ENCODE results near the gene MMP24. TPM values are rescaled to one million over a fixed set of nuclear protein-coding genes. Genes with fewer than 3 reads are reported as not detected.
"Not testable (repeated sequence)": the region's sequence is repeated elsewhere in the genome, so short reads cannot be mapped to it uniquely, and the experiment has no call there.

Gene MMP24
- total RNA-seq, 2 donors from 2014 or later: 0.15 to 0.50 TPM

- H3K27ac ChIP-seq: no peak overlapping the region
- intact Hi-C loops (cut with DNase I): no loop called here
- no peaks in the 10 kb centered on the region for H3K27me3 ChIP-seq
- DNase-seq: no peak
- TF ChIP-seq, protein P1, sequence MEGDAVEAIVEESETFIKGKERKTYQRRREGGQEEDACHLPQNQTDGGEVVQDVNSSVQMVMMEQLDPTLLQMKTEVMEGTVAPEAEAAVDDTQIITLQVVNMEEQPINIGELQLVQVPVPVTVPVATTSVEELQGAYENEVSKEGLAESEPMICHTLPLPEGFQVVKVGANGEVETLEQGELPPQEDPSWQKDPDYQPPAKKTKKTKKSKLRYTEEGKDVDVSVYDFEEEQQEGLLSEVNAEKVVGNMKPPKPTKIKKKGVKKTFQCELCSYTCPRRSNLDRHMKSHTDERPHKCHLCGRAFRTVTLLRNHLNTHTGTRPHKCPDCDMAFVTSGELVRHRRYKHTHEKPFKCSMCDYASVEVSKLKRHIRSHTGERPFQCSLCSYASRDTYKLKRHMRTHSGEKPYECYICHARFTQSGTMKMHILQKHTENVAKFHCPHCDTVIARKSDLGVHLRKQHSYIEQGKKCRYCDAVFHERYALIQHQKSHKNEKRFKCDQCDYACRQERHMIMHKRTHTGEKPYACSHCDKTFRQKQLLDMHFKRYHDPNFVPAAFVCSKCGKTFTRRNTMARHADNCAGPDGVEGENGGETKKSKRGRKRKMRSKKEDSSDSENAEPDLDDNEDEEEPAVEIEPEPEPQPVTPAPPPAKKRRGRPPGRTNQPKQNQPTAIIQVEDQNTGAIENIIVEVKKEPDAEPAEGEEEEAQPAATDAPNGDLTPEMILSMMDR (IDR thresholded peaks at IDR 0.05): no peak
- H3K4me1 ChIP-seq: no peaks in the 10 kb centered on the region
- no peak overlapping the region for H3K4me3 ChIP-seq
- H3K36me3 ChIP-seq: no peaks in the 10 kb centered on the region
- no peaks in the 10 kb centered on the region for H3K9me3 ChIP-seq
- H3K9ac ChIP-seq (ENCODE audit: low read depth in 2 of 2, low read length in 2 of 2): no peak overlapping the region
Observed at GRCh38 chr20:35311822-35312221, 85.3 kb downstream of the MMP24 start.

- no peak overlapping the region for H3K9ac ChIP-seq (ENCODE audit: low read depth in 2 of 2, low read length in 2 of 2)
Observed at GRCh38 chr20:35312318-35312717, 85.8 kb downstream of the MMP24 start.

DNA sequence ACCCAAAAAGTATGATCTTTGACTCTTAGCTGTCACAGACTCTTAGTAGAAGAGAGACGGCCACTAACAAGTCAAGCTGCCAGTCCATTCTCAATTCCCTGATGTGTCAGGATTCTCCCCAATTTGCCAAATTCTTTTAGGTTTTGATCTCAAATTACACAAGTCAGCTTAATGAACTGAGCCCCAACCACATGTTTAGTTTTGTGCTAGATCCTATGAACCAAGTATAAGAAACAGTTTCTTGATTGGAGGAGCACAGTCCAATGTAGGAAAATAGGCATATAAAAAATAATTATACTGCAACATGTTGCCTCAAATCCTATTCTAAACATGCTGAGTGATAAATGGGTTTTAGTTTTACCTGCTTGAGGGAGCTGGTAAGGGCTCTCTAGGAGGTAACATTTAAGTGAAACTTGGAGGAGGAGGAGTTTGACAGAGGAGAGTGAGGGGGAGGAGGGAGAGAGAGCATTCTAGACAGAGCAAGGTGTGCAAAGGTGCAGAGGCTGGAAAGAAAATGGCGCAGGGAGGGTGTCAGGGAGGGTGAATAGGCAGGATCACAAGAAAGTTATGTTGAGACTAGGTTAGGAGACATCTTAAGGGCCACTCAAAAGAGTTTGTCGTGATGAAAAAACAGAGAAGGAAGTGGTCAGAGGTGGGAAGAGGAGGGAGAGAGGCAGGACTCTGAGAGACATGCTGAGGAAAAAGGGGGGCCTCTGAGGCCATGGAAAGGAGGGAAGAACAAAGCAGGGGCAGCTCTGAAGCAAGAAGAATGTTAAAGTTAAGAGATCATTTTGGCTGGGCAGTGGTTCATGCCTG is 88.5 kb downstream of the MMP24 start:
- Histone ChIP-seq H3K9ac (ENCODE audit: low read depth in 2 of 2, low read length in 2 of 2) (no peak overlapping the region), H3K27me3 (no peaks in the 10 kb centered on the region), H3K27ac (no peak overlapping the region), H3K9me3 (no peaks in the 10 kb centered on the region), H3K4me1 (peaks cover 4% of the 10 kb centered on the region), H3K4me3 (no peak overlapping the region), H3K36me3 (no peaks in the 10 kb centered on the region)
- DNase-seq: no peak
- intact Hi-C loops (cut with DNase I): no loop called here
- TF ChIP-seq, protein P1 (IDR thresholded peaks at IDR 0.05): no peak

More at GRCh38 chr20:35312318-35312717, 85.8 kb downstream of the MMP24 start:
- Histone ChIP-seq H3K9me3 (no peaks in the 10 kb centered on the region), H3K4me3 (no peak overlapping the region), H3K27me3 (no peaks in the 10 kb centered on the region), H3K27ac (no peak overlapping the region), H3K36me3 (no peaks in the 10 kb centered on the region), H3K4me1 (no peaks in the 10 kb centered on the region)
- TF ChIP-seq, protein P1 (IDR thresholded peaks at IDR 0.05): no peak
- no peak for DNase-seq
- intact Hi-C loops (cut with DNase I): no loop called here

GRCh38 chr20:35315632-35316020 is 89.1 kb downstream of the MMP24 start:
- intact Hi-C loops (cut with DNase I); H3K27ac ChIP-seq; H3K27me3 ChIP-seq; DNase-seq; H3K9ac ChIP-seq (ENCODE audit: low read depth in 2 of 2, low read length in 2 of 2); H3K36me3 ChIP-seq; H3K4me3 ChIP-seq; H3K9me3 ChIP-seq; H3K4me1 ChIP-seq: not testable (repeated sequence)

DNA sequence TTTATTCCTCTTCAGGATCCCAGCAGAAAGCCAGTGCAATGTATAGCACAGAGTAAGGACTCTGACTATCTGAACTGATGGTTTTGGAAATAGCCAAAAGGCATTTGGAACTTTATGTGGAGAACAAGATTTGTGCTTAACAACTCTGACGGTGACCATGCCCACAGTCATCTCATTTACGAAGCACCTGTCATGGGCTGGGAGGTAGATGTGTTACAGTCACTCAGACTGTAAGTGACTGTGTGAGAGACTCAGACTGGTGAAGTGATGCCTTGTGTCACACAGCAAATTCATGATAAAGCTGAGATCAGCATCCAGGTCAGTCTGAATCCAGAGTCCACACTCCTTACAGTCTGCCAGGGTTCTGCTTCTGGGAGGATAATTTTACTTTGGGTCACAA is 89.6 kb downstream of the MMP24 start:
- peaks cover 4% of the 10 kb centered on the region for H3K4me1 ChIP-seq
- H3K4me3 ChIP-seq: no peak overlapping the region
- no peak for DNase-seq
- H3K36me3 ChIP-seq: no peaks in the 10 kb centered on the region
- H3K27me3 ChIP-seq: no peaks in the 10 kb centered on the region
- H3K9me3 ChIP-seq: no peaks in the 10 kb centered on the region
- intact Hi-C loops (cut with DNase I): no loop called here
- H3K27ac ChIP-seq: no peak overlapping the region
- TF ChIP-seq, protein P1 (IDR thresholded peaks at IDR 0.05): no peak
- no peak overlapping the region for H3K9ac ChIP-seq (ENCODE audit: low read depth in 2 of 2, low read length in 2 of 2)
